Measurements from ENCODE around the gene SUCLG2. TPM values are rescaled to one million over a fixed set of nuclear protein-coding genes. Genes with fewer than 3 reads are reported as not detected.

Gene SUCLG2
- total RNA-seq, 1 experiment from 2014 or later = 49.5 TPM

DNA sequence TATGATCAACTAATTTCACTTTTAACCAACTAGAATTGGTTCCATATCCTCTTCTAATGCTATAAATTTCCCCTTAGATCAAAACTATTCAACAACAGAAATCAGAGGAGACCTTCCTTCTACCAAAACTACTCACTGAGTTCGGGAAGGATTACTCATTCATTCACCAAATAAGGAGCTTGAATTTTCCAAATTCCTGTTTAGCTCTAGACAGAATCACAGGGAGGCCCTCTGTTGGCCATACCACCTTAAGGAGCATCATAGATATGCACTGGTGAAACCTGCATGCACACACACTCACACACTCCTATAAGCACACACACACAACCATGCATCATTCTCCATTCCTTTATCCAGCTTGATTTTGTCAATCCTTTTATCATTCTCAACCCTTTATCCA, 49.0 kb downstream of the SUCLG2 start:
- CTCF ChIA-PET = interaction anchor here (0.6 to 1.0 kb wide), 2 partner anchors 148 to 187 kb away, joined by 3 read pairs; no protein-coding TSS in a partner anchor
- peaks cover 15% of the 10 kb centered on the region for H3K36me3 Mint-ChIP-seq (ENCODE audit: insufficient read depth, unreplicated experiment)
- intact Hi-C loops (cut with micrococcal nuclease; ENCODE audit: unreplicated experiment) = no loop called here
- no peak for DNase-seq
- no peak overlapping the region for H3K4me3 Mint-ChIP-seq (ENCODE audit: low read depth, unreplicated experiment)
- BruUV-seq (replicated peaks) = no TSS peak
- H3K27me3 Mint-ChIP-seq (ENCODE audit: unreplicated experiment) = no peaks in the 10 kb centered on the region
- peaks cover 23% of the 10 kb centered on the region for H3K4me1 Mint-ChIP-seq (ENCODE audit: low read depth, unreplicated experiment)
- TF ChIP-seq, protein P1, sequence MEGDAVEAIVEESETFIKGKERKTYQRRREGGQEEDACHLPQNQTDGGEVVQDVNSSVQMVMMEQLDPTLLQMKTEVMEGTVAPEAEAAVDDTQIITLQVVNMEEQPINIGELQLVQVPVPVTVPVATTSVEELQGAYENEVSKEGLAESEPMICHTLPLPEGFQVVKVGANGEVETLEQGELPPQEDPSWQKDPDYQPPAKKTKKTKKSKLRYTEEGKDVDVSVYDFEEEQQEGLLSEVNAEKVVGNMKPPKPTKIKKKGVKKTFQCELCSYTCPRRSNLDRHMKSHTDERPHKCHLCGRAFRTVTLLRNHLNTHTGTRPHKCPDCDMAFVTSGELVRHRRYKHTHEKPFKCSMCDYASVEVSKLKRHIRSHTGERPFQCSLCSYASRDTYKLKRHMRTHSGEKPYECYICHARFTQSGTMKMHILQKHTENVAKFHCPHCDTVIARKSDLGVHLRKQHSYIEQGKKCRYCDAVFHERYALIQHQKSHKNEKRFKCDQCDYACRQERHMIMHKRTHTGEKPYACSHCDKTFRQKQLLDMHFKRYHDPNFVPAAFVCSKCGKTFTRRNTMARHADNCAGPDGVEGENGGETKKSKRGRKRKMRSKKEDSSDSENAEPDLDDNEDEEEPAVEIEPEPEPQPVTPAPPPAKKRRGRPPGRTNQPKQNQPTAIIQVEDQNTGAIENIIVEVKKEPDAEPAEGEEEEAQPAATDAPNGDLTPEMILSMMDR (IDR thresholded peaks at IDR 0.05; ENCODE audit: unreplicated experiment) = no peak
- H3K27ac Mint-ChIP-seq (ENCODE audit: unreplicated experiment) = peak overlapping the region; percentile 34
- H3K9me3 Mint-ChIP-seq (ENCODE audit: low read depth, unreplicated experiment) = no peaks in the 10 kb centered on the region

DNA sequence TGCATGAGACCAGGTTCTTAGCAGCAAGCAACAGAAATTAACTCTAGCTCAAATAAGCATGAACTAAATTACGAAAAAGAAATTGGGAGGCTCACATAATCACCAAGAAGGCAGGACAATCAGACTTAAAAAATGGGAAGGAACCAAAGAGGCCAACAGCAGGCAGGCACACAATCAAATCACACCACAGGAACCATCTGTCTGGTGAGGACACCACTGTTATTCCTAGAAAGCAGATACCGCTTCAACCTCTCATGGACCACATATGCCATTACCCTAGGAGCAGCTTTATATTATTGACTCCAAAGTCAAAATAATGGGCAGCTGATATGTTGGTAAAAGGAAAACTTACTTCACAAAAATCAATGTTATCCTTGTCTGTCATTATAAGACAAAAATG, 51.6 kb downstream of the SUCLG2 start:
- Mint-ChIP-seq H3K9me3 (ENCODE audit: low read depth, unreplicated experiment) (no peaks in the 10 kb centered on the region), H3K4me3 (ENCODE audit: low read depth, unreplicated experiment) (no peak overlapping the region), H3K36me3 (ENCODE audit: insufficient read depth, unreplicated experiment) (peaks cover 5% of the 10 kb centered on the region), H3K4me1 (ENCODE audit: low read depth, unreplicated experiment) (peaks cover 23% of the 10 kb centered on the region), H3K27ac (ENCODE audit: unreplicated experiment) (no peak overlapping the region), H3K27me3 (ENCODE audit: unreplicated experiment) (no peaks in the 10 kb centered on the region)
- BruUV-seq (replicated peaks) = no TSS peak
- CTCF ChIA-PET = interaction anchor here (0.7 to 0.8 kb wide), 2 partner anchors 62 to 132 kb away, joined by 3 read pairs; no protein-coding TSS in a partner anchor
- TF ChIP-seq, protein P1 (IDR thresholded peaks at IDR 0.05; ENCODE audit: unreplicated experiment) = no peak
- no peak for DNase-seq
- intact Hi-C loops (cut with micrococcal nuclease; ENCODE audit: unreplicated experiment) = no loop called here

DNA sequence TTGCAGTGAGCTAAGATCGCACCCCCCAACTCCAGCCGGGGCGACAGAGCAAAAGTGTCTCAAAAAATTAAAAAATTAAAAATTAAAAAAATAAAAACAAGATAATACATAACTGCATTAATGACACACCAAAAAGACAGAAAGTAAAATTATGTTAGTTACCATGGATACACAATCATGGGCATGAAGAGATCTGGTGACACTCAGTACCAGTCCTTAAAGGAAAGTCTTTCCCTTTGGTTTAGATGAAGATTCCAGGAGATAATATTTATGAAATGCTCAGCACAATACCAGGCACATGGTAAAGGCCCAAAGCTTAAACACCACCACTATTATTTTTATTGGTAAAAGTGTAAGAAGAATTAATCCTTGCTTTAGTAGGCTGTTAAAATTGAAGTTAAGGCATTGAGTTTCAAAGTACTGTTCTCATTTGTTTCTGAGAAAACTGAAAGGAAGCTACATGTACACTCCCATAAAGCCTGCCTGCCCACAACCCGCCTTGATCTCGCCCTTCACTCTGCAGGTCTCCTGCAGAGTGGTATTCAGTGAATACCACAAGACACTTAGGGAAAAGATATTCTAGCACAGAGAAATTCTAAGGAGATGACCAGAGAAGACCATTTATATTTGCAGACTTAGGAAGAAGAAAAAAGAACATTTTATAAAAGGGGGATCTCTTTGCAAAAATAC, 52.3 kb downstream of the SUCLG2 start:
- Mint-ChIP-seq H3K27me3 (ENCODE audit: unreplicated experiment) (no peaks in the 10 kb centered on the region), H3K4me1 (ENCODE audit: low read depth, unreplicated experiment) (peaks cover 23% of the 10 kb centered on the region), H3K4me3 (ENCODE audit: low read depth, unreplicated experiment) (no peak overlapping the region), H3K9me3 (ENCODE audit: low read depth, unreplicated experiment) (no peaks in the 10 kb centered on the region), H3K27ac (ENCODE audit: unreplicated experiment) (no peak overlapping the region), H3K36me3 (ENCODE audit: insufficient read depth, unreplicated experiment) (no peaks in the 10 kb centered on the region)
- intact Hi-C loops (cut with micrococcal nuclease; ENCODE audit: unreplicated experiment) = no loop called here
- CTCF ChIA-PET = no interaction called here
- TF ChIP-seq, protein P1 (IDR thresholded peaks at IDR 0.05; ENCODE audit: unreplicated experiment) = no peak
- no peak for DNase-seq
- BruUV-seq (replicated peaks) = no TSS peak

DNA sequence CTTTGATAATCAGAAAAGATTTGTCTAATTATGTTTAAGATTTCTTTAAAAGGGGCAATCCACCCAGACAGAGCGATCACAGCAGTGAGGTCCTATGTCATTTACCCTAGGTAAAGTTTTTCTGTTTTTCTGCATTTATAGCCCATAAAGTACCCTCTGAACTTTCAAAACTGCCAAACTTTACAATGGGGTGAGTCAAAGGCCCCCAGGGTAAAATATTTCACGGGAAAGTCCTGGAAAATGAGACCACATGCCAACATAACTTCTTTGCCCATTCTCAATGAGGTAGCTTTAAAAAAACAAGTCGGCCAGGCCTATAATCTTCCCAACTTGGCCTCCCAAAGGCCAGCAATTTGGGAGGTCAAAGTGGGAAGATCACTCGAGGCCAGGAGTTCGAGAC, 53.0 kb downstream of the SUCLG2 start:
- CTCF ChIA-PET = no interaction called here
- DNase-seq = no peak
- Mint-ChIP-seq H3K27ac (ENCODE audit: unreplicated experiment) (no peak overlapping the region), H3K27me3 (ENCODE audit: unreplicated experiment) (no peaks in the 10 kb centered on the region), H3K4me3 (ENCODE audit: low read depth, unreplicated experiment) (no peak overlapping the region), H3K9me3 (ENCODE audit: low read depth, unreplicated experiment) (no peaks in the 10 kb centered on the region), H3K36me3 (ENCODE audit: insufficient read depth, unreplicated experiment) (no peaks in the 10 kb centered on the region), H3K4me1 (ENCODE audit: low read depth, unreplicated experiment) (peaks cover 23% of the 10 kb centered on the region)
- intact Hi-C loops (cut with micrococcal nuclease; ENCODE audit: unreplicated experiment) = no loop called here
- TF ChIP-seq, protein P1 (IDR thresholded peaks at IDR 0.05; ENCODE audit: unreplicated experiment) = no peak
- BruUV-seq (replicated peaks) = no TSS peak
